ENCODE results near the gene TTF1.

The TTF1 gene

GRCh38 chr9:132364068-132364467 is 42.6 kb downstream of the TTF1 start:
- DNase-seq (ENCODE audit: low read depth), result no peak

DNA sequence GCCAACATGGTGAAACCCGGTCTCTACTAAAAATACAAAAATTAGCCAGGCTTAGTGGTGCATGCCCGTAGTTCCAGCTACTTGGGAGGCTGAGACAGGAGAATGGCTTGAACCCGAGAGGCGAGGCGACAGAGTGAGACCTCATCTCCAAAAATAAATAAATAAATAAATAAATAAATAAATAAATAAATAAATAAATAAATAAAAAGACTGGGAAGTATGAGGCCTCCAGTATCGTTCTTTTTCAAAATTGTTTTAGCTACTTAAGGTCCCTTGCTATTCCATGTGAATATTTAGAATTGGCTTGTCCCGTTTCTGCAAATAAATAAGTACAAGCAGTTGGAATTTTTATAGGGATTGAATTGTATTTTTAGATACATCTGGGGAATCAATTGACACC is 48.9 kb downstream of the TTF1 start:
- DNase-seq (ENCODE audit: low read depth), result no peak

DNA sequence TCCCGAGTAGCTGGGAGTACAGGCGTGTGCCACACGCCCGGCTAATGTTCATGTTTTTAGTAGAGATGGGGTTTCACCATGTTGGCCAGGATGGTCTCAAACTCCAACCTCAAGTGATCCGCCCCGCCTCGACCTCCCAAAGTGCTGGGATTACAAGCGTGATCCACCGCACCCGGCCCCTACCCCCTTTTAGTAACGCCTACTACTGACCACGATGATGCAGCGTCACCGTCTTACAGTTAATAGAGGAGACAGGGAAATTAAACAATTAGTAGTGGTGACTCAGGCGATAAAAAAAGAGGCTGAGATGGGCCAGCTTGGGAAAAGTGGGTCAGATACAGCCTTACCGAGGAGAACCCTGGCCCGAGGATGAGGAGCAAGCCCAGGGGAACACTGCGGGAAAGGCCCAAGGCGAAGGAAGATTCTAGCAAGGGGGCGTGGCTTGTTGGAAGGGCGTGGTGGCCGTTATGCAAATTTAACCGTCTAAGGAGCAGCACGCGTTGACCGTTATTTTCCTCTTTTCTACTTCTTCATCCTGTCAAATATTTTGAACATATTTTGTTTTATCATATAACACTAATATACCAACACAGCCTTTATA is 50.2 kb downstream of the TTF1 start:
- DNase-seq (ENCODE audit: low read depth), result no peak

GRCh38 chr9:132354637-132355355 is 51.8 kb downstream of the TTF1 start, which contains the start of gene SETX:
SETX (minus strand) TSS chr9:132354986; CDS start chr9:132349428, 5,558 bp downstream.
- DNase-seq (ENCODE audit: low read depth), result peak; percentile 82

- no peak for DNase-seq (ENCODE audit: low read depth)
Observed at GRCh38 chr9:132351404-132352045, 55.1 kb downstream of the TTF1 start.

- DNase-seq (ENCODE audit: low read depth), result no peak
Observed at GRCh38 chr9:132350861-132351315, 55.8 kb downstream of the TTF1 start.

DNA sequence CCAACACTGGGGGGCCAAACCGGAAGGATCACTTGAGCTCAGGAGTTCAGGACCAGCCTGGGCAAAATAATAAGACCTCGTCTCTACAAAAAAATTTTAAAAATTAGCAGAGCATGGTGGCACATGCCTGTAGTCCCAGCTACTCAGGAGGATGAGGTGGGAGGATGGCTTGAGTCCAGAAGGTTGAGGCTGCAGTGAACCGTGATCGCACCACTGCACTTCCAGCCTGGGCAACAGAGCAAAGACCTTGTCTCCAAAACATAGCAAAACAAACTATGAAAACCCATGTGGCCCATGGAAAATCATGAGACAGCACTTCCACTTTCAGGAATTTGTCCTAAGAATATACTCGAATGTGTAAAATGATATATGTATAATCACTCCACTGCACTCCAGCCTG is 58.0 kb downstream of the TTF1 start:
- no peak for DNase-seq (ENCODE audit: low read depth)

- no peak for DNase-seq (ENCODE audit: low read depth)
Observed at GRCh38 chr9:132346177-132346576, 60.5 kb downstream of the TTF1 start.

DNA sequence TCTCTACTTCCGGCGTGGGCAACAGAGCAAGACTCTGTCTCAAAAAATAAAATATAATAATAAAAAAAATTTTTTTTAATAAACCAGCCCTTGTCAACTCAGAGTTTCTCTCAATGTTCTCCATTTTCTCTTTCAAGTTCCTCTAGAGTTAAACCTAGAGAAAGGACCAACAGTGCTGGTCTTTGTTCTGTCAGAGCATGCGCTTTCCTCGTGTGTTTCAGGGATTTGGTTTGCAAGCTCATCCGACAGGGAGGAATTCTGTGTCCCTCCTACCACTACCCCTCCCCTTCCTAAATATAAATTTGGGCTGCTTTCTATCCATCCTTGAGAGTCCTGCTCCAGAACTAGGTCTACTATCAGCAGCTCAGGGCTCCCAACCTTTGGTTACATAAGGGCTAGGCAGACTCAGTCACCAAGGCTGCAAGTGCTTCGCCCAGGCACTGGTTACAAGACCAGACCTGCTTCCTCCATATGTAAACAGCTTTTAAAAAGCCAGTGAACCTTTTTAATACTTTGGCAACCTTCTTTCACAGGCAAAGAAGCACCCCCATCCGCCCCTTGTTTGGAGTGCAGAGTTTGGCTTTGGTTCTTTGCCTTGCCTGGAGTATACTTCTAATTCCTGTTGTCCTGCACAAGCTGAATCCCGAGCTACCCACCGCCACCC is 65.3 kb downstream of the TTF1 start:
- no peak for DNase-seq (ENCODE audit: low read depth)

DNA sequence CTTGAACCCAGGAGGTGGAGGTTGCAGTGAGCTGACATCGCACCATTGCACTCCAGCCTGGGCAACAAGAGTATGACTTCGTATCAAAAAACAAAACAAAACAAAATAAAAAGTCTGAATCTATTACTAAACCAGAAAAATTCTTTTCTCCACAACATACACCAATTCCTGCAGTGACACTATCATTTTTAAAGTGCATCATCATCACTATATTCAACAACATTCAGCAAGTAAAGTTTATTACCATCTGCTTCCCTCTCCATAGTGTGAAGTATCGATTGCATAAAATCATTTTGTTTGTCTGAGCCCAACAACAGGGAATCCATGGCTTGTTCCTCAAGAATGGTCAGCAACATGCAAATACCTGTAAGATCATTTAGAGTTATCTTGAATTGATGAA is 72.3 kb downstream of the TTF1 start:
- DNase-seq (ENCODE audit: low read depth), result no peak

GRCh38 chr9:132333556-132333955 is 73.1 kb downstream of the TTF1 start:
- DNase-seq (ENCODE audit: low read depth), result no peak

GRCh38 chr9:132328580-132328979 is 78.1 kb downstream of the TTF1 start:
- no peak for DNase-seq (ENCODE audit: low read depth)

DNA sequence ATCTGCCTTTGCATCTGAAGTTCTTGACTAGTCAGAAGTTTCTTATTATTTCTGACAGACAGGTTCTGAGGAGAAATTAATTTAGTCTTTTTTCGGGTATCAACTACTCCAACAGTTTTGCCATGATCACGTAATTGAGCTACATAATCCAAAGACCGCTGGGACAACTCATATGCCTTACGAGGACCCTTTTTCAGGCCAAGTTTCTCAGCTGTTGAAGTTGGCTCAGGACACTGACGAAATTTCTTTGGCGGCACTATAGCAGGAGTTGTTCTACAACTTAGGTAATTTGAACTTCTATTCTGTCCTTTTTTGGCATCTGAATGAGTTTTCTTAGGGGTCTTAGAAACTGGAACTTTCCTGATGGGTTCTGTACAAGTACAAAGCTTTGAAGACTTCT is 79.1 kb downstream of the TTF1 start:
- DNase-seq (ENCODE audit: low read depth), result no peak
